ENCODE measurements around the gene FAM240B. TPM values are rescaled to one million over a fixed set of nuclear protein-coding genes. Genes with fewer than 3 reads are reported as not detected.

The FAM240B gene
- total and polyA plus RNA-seq, 2 of the 4 experiments (the other 2 are of a cell fraction), result not detected

DNA sequence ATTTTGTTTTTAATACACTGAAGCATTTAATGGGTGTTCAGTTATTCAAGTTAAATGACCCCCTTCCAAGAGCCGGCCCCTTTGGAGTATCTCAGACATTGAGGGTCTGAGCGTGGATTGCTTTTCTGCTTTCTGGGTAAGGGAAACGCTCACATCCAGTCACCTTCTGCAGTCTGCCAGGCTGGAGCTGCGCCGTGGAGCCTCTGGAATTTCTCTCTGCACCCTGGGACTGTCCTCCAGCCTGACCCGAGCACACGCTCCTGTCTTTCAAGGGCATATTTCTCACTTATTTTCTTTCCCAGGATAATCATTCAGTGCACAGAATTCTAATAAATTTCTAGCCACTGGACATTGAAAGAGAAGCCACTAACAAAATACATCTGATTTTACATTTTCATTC, 13.4 kb downstream of the FAM240B start:
- no peak overlapping the region for H3K4me2 ChIP-seq (ENCODE audit: low read depth, low read length)
- H3K4ac ChIP-seq (ENCODE audit: low read depth, low read length), result no peak overlapping the region
- no peaks in the 10 kb centered on the region for H3K36me3 ChIP-seq (ENCODE audit: control insufficient read depth, insufficient read depth, low read length)
- H4K91ac ChIP-seq (ENCODE audit: insufficient read depth, low read depth, low read length), result no peak overlapping the region
- TF ChIP-seq, protein P1, sequence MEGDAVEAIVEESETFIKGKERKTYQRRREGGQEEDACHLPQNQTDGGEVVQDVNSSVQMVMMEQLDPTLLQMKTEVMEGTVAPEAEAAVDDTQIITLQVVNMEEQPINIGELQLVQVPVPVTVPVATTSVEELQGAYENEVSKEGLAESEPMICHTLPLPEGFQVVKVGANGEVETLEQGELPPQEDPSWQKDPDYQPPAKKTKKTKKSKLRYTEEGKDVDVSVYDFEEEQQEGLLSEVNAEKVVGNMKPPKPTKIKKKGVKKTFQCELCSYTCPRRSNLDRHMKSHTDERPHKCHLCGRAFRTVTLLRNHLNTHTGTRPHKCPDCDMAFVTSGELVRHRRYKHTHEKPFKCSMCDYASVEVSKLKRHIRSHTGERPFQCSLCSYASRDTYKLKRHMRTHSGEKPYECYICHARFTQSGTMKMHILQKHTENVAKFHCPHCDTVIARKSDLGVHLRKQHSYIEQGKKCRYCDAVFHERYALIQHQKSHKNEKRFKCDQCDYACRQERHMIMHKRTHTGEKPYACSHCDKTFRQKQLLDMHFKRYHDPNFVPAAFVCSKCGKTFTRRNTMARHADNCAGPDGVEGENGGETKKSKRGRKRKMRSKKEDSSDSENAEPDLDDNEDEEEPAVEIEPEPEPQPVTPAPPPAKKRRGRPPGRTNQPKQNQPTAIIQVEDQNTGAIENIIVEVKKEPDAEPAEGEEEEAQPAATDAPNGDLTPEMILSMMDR (conservative IDR thresholded peaks at IDR 0.05; ENCODE audit: low read depth, low read length), result no peak
- no peak for TF ChIP-seq CHD1 (IDR thresholded peaks at IDR 0.05; ENCODE audit: low read depth, low read length)
- TF ChIP-seq CEBPB (IDR thresholded peaks at IDR 0.05; ENCODE audit: low read depth, low read length), result no peak
- no peak for TF ChIP-seq RAD21 (IDR thresholded peaks at IDR 0.05; ENCODE audit: low read length)
- TF ChIP-seq RCOR1 (IDR thresholded peaks at IDR 0.05; ENCODE audit: insufficient replicate concordance, low read length), result no peak
- TF ChIP-seq RFX5 (IDR thresholded peaks at IDR 0.05; ENCODE audit: low read depth, low read length), result no peak
- no peak for TF ChIP-seq FOS (IDR thresholded peaks at IDR 0.05; ENCODE audit: low read depth, low read length)
- TF ChIP-seq SMC3 (IDR thresholded peaks at IDR 0.05; ENCODE audit: low read depth, low read length), result no peak
- no peak for TF ChIP-seq MAFK (IDR thresholded peaks at IDR 0.05; ENCODE audit: low read depth, low read length)
- no peak overlapping the region for H3K23ac ChIP-seq (ENCODE audit: low read depth, low read length)
- no peak overlapping the region for H2BK20ac ChIP-seq (ENCODE audit: low read depth, low read length)
- dilution Hi-C loops (cut with HindIII; ENCODE audit: low sequenced_read_pairs, unreplicated experiment), result no loop called here
- no TSS peak for BruUV-seq (replicated peaks)
- no peak overlapping the region for H3K56ac ChIP-seq (ENCODE audit: extremely low read depth, insufficient read depth, low read length)
- H2BK15ac ChIP-seq (ENCODE audit: low read depth, low read length), result no peak overlapping the region
- no peak overlapping the region for H2BK5ac ChIP-seq (ENCODE audit: low read depth, low read length, poor library complexity, severe bottlenecking)
- H4K8ac ChIP-seq (ENCODE audit: low read depth in 2 of 2, low read length in 2 of 2), result no peak overlapping the region
- intact Hi-C loops (cut with micrococcal nuclease), result no loop called here
- ChIA-PET POLR2A (ENCODE audit: unreplicated experiment) (no interaction called here), CTCF (no interaction called here)
- H3K4me1 ChIP-seq (ENCODE audit: control insufficient read depth, insufficient read depth, low read length), result no peaks in the 10 kb centered on the region
- no peak overlapping the region for H2AK5ac ChIP-seq (ENCODE audit: low read depth, low read length)
- H3K18ac ChIP-seq (ENCODE audit: low read depth, low read length), result no peak overlapping the region
- DNase-seq (no peak), ATAC-seq (ENCODE audit: low read depth) (no peak)
- H2AK9ac ChIP-seq (replicated peaks; ENCODE audit: low read depth, low read length, poor library complexity), result no peak overlapping the region
- WGBS, 2 experiments (ENCODE audit: extremely low coverage in 2 of 2, insufficient read length in 1 of 2), result 37% methylated on average over 2 of the region's 7 CpGs; no CpG with 5 or more reads in 1 of the 2 experiments
- H3K9me1 ChIP-seq (ENCODE audit: insufficient read depth, low read length), result no peaks in the 10 kb centered on the region
- H2BK120ac ChIP-seq (ENCODE audit: low read depth, low read length), result no peak overlapping the region
- no peak overlapping the region for H3K4me3 ChIP-seq (ENCODE audit: insufficient read depth, low read depth, low read length)
- H3K79me1 ChIP-seq (ENCODE audit: low read depth in 1 of 2, low read length in 2 of 2), result no peaks in the 10 kb centered on the region
- H3K9me3 ChIP-seq (ENCODE audit: control insufficient read depth, insufficient read depth, low read length), result no peaks in the 10 kb centered on the region
- in situ Hi-C loops (cut with MboI; ENCODE audit: low sequenced_read_pairs), result no loop called here
- no peaks in the 10 kb centered on the region for H3K27me3 ChIP-seq (ENCODE audit: control insufficient read depth, insufficient read depth, low read length)
- no peak overlapping the region for H4K5ac ChIP-seq (ENCODE audit: low read depth, low read length)
- no peak overlapping the region for H3K14ac ChIP-seq (replicated peaks; ENCODE audit: low read depth, low read length)
- H3K9ac ChIP-seq (ENCODE audit: low read depth, low read length), result no peak overlapping the region
- H2AFZ ChIP-seq (replicated peaks; ENCODE audit: low read length, poor library complexity), result peak overlapping the region; percentile 5
- H3K27ac ChIP-seq (ENCODE audit: insufficient read depth, low read length), result no peak overlapping the region
- H4K20me1 ChIP-seq (ENCODE audit: insufficient read depth, low read length), result no peaks in the 10 kb centered on the region; the same call in 1 of the 2 replicates
